ENCODE data around the gene CCDC12.

DNA sequence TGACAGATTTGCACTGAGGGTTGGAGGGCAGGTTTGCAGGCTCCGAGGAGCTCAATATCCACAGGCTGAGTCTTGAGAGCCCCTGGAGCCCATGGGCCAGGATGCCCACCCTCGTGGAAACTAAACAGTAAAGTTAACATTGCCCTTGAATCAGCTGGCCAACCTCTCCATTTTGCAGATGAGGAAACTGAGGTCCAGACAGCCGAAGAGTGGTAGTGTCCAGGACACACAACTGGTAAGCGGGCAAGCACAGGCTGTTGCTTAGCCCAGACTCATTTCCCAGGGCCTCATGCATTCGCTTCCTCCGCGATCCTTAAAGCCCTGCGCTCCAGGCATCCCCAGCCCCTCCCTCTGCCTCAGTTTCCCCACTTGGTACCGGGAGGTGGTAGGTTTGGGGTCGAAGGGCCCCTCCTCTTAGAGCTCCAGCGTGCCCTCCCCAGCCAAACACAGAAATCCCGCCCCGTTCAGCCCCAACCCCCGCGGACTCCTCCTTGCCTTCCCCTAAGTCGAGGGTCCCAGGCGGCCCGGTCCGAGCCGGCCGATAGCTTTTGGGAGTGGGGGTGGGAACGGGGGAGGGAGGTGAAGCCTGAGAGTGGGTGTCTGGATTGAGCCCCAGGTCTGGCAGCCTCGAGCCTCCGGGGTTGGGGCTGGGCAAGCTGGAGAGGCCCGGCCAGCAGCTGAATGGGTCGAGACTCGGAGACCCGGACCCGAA lies 95.5 kb downstream of the CCDC12 start:
- TF ChIP-seq, protein P1, sequence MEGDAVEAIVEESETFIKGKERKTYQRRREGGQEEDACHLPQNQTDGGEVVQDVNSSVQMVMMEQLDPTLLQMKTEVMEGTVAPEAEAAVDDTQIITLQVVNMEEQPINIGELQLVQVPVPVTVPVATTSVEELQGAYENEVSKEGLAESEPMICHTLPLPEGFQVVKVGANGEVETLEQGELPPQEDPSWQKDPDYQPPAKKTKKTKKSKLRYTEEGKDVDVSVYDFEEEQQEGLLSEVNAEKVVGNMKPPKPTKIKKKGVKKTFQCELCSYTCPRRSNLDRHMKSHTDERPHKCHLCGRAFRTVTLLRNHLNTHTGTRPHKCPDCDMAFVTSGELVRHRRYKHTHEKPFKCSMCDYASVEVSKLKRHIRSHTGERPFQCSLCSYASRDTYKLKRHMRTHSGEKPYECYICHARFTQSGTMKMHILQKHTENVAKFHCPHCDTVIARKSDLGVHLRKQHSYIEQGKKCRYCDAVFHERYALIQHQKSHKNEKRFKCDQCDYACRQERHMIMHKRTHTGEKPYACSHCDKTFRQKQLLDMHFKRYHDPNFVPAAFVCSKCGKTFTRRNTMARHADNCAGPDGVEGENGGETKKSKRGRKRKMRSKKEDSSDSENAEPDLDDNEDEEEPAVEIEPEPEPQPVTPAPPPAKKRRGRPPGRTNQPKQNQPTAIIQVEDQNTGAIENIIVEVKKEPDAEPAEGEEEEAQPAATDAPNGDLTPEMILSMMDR (IDR thresholded peaks at IDR 0.05) = no peak
- TF ChIP-seq POLR2A (IDR thresholded peaks at IDR 0.05) (no peak), EP300 (IDR thresholded peaks at IDR 0.05) (no peak), POLR2AphosphoS5 (IDR thresholded peaks at IDR 0.05) (no peak)

All from gastroesophageal sphincter (tissue), 3 donors.